SH-SY5Y (cell line): ENCODE measurements around the gene GPR75.

Experiments
- GATA2 ChIP-seq: IDR thresholded peaks from 2 replicates; pipeline ENCODE4 v1.6.1; 2011; ENCODE audit warnings: mild to moderate bottlenecking, low read depth, low read length
- GATA3 ChIP-seq: IDR thresholded peaks from 2 replicates; pipeline ENCODE4 v1.6.1; 2011; ENCODE audit warnings: low read depth, mild to moderate bottlenecking, low read length, moderate library complexity

DNA sequence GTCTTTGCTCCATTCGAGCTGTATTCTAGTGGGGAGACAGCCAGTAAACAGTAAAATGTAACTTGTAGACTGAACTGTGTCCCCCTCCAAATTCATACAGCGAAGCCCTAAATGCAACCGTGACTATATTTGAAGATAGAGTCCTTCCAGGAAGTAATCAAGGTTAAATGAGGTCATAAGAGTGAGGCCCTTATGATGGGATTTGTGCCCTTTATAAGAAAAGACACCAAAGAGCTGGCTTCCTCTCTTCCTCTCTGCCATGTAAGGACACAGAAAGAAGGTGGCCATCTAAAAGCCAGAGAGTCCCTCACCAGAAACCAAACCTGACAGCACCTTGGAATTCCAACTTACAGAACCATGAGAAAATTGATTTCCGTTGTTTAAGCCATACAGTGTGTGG lies 31.4 kb downstream of the GPR75 start:
- TF ChIP-seq GATA2 (no peak), GATA3 (no peak)
